Colonic mucosa (tissue), 4 donors: ENCODE measurements around the gene CREG2. TPM values are rescaled to one million over a fixed set of nuclear protein-coding genes. Genes with fewer than 3 reads are reported as not detected.

Source experiments
- DNase-seq: peaks from one replicate; pipeline ENCODE4 v3.0.0-alpha.2; 2020
- H3K27ac ChIP-seq: fragments of 200-600 bp; one replicate; pipeline ENCODE4 v1.8.0; 2021
- H3K27me3 ChIP-seq: fragments of 200-600 bp; one replicate; pipeline ENCODE4 v1.8.0; 2021
- H3K36me3 ChIP-seq: fragments of 200-600 bp; one replicate; pipeline ENCODE4 v1.8.0; 2021
- H3K4me1 ChIP-seq: fragments of 200-600 bp; one replicate; pipeline ENCODE4 v1.8.0; 2021; ENCODE audit warnings: mild to moderate bottlenecking
- H3K4me3 ChIP-seq: fragments of 200-600 bp; one replicate; pipeline ENCODE4 v1.8.0; 2021
- H3K9ac ChIP-seq, 2 donors: one replicate each; pipeline ENCODE4 v1.7.0; 2013; ENCODE audit warnings: control low read depth in 2 of 2, low read depth in 2 of 2, low read length in 2 of 2
- H3K9me3 ChIP-seq: fragments of 200-600 bp; one replicate; pipeline ENCODE4 v1.8.0; 2021
- intact Hi-C: fragments of 100-400 bp; cut with DNase I; formaldehyde crosslinking; loops from one replicate; pipeline ENCODE4 v1.14.1; 2022
- total RNA-seq, 2 donors: library from RNA; stranded (reverse); fragmentation: NEBNext Ultra II Directional in 1 of 2; extraction: Animal tissue kit (Norgen Biotek cat#: 25700) in 1 of 2; gene quantifications; one replicate each; pipeline ENCODE4 v1.2.1, GENCODE V29; 2021
- TF ChIP-seq, protein P1 (sequence below): fragments of 200-600 bp; IDR thresholded peaks from one replicate; pipeline ENCODE4 v1.8.0; 2022; ENCODE audit warnings: antibody characterized with exemption, mild to moderate bottlenecking
- donor health status: healthy.
- donor health status: DM: no; HTN: no; CAD: no.
- donor health status: DM: no; HTN: no; CAD: no.

CREG2 gene
- total RNA-seq, 2 donors from 2014 or later = 0.56 TPM; not detected in 1

DNA sequence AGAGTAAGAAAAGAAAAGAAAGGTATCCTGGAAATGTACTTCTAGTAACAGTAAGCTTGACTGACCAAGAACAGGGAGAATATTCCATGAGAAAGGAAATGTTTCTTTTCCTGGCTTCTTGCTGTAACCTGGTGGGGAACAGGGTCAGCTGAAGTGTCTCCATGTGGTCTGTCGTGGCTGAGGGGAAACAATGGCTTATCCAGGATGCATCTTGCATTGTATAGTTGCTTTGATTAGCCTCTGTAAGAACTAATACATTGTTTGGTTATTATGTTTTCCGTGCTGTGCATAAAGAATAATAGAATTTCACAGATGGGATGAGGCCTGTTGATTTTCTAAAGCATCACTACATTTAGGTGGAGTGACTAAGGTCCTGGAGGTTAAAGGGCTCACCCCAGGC, 4.9 kb downstream of the CREG2 start:
- no peak overlapping the region for H3K9ac ChIP-seq

DNA sequence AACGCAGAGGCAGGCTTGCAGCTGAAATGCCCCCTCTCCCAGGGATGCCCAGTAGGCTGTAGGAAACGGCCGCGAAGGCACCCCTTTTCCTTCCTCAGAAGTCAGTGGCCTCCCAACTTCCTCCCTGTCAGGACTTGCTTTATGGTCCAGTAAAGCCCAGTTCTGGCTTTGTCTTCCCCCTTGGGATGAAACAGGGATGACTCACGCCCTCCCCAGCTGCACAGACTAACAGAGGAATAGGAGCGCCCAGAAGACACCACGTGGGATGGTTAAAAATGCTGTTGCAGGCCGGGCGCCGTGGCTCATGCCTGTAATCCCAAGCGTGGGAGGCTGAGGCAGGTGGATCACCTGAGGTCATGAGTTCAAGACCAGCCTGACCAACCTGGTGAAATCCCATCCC, 6.9 kb downstream of the CREG2 start:
- intact Hi-C loops = no loop called here

More for the DNA sequence above, 4.9 kb downstream of the CREG2 start:
- H3K36me3 ChIP-seq = no peaks in the 10 kb centered on the region
- peaks cover under 1% of the 10 kb centered on the region for H3K4me1 ChIP-seq
- TF ChIP-seq, protein P1, sequence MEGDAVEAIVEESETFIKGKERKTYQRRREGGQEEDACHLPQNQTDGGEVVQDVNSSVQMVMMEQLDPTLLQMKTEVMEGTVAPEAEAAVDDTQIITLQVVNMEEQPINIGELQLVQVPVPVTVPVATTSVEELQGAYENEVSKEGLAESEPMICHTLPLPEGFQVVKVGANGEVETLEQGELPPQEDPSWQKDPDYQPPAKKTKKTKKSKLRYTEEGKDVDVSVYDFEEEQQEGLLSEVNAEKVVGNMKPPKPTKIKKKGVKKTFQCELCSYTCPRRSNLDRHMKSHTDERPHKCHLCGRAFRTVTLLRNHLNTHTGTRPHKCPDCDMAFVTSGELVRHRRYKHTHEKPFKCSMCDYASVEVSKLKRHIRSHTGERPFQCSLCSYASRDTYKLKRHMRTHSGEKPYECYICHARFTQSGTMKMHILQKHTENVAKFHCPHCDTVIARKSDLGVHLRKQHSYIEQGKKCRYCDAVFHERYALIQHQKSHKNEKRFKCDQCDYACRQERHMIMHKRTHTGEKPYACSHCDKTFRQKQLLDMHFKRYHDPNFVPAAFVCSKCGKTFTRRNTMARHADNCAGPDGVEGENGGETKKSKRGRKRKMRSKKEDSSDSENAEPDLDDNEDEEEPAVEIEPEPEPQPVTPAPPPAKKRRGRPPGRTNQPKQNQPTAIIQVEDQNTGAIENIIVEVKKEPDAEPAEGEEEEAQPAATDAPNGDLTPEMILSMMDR = no peak
- no peak overlapping the region for H3K27ac ChIP-seq
- intact Hi-C loops = no loop called here
- no peaks in the 10 kb centered on the region for H3K9me3 ChIP-seq
- no peak overlapping the region for H3K4me3 ChIP-seq
- peaks cover 17% of the 10 kb centered on the region for H3K27me3 ChIP-seq
- no peak for DNase-seq

DNA sequence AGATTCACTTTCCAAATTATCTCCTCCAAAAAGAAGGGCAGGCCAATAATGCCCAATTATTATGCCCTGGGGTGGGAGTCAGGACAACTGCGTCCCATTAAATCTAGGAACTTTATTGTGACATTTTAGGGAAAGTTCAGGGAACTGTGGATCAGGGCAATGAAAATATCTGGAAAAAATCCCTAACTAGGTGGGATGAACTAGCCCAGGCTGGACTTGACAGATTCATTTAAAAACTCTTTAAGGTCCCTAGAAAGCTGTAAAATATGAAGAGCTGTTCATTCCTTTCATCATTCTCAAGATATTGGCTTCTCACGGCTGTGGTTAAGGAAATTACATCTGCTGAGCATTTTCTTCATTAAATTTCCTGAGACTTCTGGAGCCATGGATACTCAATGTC, 8.2 kb downstream of the CREG2 start:
- Histone ChIP-seq H3K27ac (no peak overlapping the region), H3K4me1 (no peaks in the 10 kb centered on the region)
- TF ChIP-seq, protein P1 = no peak

More for the DNA sequence above, 6.9 kb downstream of the CREG2 start:
- TF ChIP-seq, protein P1 = no peak
- Histone ChIP-seq H3K4me3 (no peak overlapping the region), H3K9me3 (no peaks in the 10 kb centered on the region), H3K4me1 (no peaks in the 10 kb centered on the region), H3K36me3 (no peaks in the 10 kb centered on the region), H3K9ac (no peak overlapping the region), H3K27ac (no peak overlapping the region), H3K27me3 (no peaks in the 10 kb centered on the region)
- no peak for DNase-seq

DNA sequence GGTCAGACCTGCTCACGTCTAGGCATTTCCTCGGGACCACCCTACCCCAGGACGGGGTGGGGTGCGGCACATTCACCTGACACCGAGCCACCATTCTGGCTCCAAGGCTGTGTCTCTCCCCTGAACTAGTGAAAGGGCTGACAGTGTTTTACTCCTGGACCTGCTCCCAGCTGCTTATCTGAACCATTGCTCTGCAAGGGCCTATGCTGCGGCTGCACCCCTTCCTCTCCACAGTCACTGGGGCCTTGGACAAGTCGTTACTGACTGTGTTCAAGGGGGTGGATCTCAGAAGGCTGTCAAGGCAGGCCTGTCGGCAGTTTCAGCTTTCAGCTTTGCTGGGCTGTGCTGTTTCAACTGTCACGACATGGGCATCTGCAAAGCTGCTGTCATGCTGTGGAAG, 11.7 kb downstream of the CREG2 start:
- Histone ChIP-seq H3K9me3 (no peaks in the 10 kb centered on the region), H3K4me1 (no peaks in the 10 kb centered on the region), H3K27me3 (no peaks in the 10 kb centered on the region), H3K27ac (no peak overlapping the region), H3K4me3 (no peak overlapping the region), H3K9ac (no peak overlapping the region), H3K36me3 (no peaks in the 10 kb centered on the region)
- no peak for DNase-seq
- intact Hi-C loops = no loop called here
- TF ChIP-seq, protein P1 = no peak

More for the DNA sequence above, 8.2 kb downstream of the CREG2 start:
- DNase-seq = no peak
- Histone ChIP-seq H3K4me3 (no peak overlapping the region), H3K36me3 (no peaks in the 10 kb centered on the region), H3K27me3 (no peaks in the 10 kb centered on the region), H3K9me3 (no peaks in the 10 kb centered on the region), H3K9ac (no peak overlapping the region)
- intact Hi-C loops = no loop called here

DNA sequence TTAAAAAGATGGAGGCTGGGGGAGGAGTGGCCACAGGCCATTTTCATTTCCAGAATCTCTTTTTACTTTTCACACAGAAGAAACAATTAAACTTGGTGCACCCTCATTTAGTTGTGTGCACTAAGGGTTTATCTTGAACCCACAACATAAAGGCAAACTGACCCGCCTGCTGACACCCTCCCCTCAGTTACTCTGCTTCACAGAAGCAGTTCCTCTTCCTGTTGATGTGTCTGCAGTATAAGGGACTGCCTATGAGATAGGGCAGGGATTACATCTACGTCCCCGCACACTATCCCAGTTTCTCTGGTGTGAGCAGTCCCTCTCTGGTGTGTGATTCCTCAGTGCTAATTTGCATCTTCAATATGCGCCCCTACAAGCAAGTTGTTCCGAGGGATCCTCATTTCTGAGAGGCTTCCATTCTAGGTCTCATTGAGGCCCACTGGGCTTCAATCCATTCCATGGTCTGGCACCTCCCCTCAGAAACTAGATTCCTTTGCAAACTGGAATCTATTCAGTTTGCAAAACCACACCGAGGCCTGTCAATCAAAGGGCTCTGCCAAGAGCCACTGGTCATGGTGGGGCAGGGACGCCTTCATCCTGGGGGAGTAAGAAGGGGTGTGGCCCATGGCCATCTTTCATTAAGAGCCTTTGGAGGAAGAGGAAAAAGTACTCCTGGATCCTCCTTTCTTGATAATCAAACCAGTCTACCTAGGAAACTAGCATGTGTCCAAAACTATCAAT, 12.3 kb downstream of the CREG2 start:
- H3K36me3 ChIP-seq = no peaks in the 10 kb centered on the region
- no peaks in the 10 kb centered on the region for H3K4me1 ChIP-seq
- H3K27me3 ChIP-seq = no peaks in the 10 kb centered on the region
- H3K9ac ChIP-seq = no peak overlapping the region
- no peak overlapping the region for H3K4me3 ChIP-seq
- H3K27ac ChIP-seq = no peak overlapping the region
- H3K9me3 ChIP-seq = no peaks in the 10 kb centered on the region
- TF ChIP-seq, protein P1 = no peak
- no peak for DNase-seq
- intact Hi-C loops = no loop called here
